GM19397 (cell line): Measurements from ENCODE around the gene CST9.

ENCODE experiments used
- ATAC-seq: cut with Tn5 transposase; IDR thresholded peaks from one replicate; pipeline ENCODE4 v1.9.1; 2021; ENCODE audit warnings: mild to moderate bottlenecking, moderate library complexity; ENCODE audit not compliant: unreplicated experiment

Gene CST9

GRCh38 chr20:23554401-23554800 lies 51.3 kb downstream of the CST9 start:
- ATAC-seq, result no peak
